Measurements from ENCODE around the gene SIDT2.

Gene SIDT2

GRCh38 chr11:117222991-117223740 is 44.6 kb downstream of the SIDT2 start:
- DNase-seq (ENCODE audit: low read depth) = no peak

GRCh38 chr11:117223741-117224689 is 45.5 kb downstream of the SIDT2 start:
- DNase-seq (ENCODE audit: low read depth) = no peak

DNA sequence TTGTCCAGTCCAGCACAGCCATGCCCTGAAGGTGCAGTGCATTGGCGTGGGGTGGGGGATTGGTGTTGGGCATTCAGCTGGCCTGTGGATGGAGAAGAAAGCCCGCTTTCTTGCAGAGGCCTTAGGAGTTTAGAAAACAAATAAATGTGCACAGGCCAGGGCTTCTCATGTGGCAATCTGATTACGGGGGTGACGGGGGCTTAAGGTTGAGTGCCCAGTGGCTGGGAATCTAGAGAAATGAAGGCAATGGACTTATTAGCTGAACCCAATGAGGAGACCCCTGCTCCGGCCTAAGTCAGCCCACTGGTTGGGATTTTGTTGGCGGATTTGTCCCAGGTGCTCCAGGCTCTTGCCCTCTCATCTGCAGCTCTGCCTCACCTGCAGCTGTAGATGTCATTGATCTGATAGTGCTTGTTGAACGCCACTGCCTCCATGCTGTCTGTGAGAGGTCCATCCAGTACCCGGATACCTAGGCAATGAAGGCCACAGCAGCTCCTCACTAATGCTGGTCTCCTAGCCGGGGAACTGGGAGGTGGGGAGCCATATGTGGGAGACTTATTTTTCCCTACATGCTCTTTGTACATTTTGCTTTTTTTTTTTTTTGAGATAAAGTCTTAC is 47.1 kb downstream of the SIDT2 start:
- DNase-seq (ENCODE audit: low read depth) = no peak

- DNase-seq (ENCODE audit: low read depth) = peak; percentile 56
Observed at GRCh38 chr11:117226388-117227385, 48.1 kb downstream of the SIDT2 start.

- no peak for DNase-seq (ENCODE audit: low read depth)
Observed at GRCh38 chr11:117228091-117228490, 49.5 kb downstream of the SIDT2 start.

GRCh38 chr11:117229411-117229810 is 50.9 kb downstream of the SIDT2 start:
- no peak for DNase-seq (ENCODE audit: low read depth)

- DNase-seq (ENCODE audit: low read depth) = no peak
Observed at GRCh38 chr11:117229931-117230285, 51.4 kb downstream of the SIDT2 start.

DNA sequence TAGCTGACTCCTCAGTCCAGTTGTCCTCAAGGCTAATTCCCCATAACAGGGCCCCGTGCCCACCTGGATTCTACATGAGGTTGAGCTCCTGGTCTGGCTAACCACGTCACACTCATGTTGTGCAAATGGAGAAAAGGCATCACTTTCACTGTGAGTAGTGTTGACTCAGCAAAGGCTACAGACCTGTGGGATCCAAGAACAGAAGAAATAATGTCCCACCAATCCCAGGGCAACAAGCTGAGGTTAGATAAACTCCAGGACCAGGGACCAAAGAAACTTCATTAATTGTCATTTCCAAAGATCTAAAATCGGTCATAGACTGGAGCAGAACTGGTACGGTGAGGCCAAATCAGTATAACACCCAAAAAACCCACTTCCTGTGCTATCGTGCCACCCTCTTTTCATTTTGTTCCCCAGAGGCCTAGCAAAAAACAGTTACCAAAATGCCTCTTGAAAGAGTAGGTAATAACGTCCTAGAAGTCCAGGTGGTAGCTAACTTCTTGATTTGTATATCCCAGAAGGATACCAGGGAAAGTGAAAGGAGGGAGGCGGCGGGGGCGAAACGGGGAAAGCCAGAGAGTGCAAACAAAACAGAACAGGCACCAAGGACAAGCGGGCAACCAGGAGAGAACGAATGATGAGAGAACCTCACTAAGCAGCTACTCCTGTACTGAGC is 51.9 kb downstream of the SIDT2 start:
- DNase-seq (ENCODE audit: low read depth) = no peak

- no peak for DNase-seq (ENCODE audit: low read depth)
Observed at GRCh38 chr11:117230999-117231841, 52.7 kb downstream of the SIDT2 start.

DNA sequence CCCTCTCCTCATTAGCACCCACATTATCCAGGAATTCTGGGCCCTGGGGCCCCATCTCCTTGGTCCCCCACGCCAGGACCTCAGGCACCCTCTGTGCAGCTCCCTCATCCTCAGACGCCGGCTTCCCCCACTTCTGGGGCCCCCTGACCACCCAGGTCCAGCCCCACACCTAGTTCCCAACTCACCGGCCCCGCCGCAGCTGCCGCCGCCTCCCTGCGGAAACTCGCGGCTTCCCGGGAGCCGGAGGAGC is 53.2 kb downstream of the SIDT2 start, which contains the start of gene PCSK7:
Gene PCSK7 (minus strand): TSS at position 232 of the 250 bp plus-strand sequence. CDS start 2,229 bp downstream, outside the sequence.
- no peak for DNase-seq (ENCODE audit: low read depth)

DNA sequence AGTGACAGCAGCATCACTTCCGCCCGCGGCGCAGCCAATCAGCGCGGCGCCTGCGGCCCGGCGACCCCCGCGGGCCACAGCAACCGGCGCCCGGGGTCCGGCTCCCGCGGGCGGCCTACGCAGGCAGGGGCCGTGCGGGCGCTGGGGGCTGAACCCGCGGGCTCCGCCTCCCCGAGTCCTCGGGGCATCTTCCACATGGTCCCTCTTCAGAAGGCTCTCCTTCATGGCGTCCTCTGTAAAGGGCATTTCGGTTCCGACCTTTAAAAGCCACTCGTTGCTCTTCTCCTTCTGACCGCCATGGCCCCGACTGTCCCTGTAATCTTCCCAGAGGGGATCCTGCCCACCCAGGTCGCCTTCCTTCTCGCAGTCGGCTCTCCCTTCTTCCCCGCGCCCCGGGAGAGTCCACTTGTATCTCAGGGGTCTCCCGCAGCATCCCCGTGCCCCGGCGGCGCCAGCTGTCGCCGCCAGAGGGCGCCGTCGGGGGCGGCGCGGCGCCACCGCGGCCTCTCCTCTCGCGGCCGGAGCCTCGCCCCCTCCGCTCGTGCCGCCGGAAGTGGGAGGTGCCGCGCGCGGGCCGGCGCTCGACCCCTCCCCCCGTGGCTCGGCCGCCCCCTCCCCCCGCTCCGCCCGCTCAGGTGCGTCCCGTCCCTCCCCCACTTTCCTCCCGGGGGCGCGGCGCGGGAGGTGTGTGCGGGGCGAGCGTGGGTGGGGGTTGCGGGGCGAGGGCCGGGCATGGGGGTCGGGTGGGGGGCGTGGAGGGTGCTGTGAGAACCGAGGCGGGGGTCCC is 53.7 kb downstream of the SIDT2 start, which contains the start of gene RNF214:
Gene RNF214 (plus strand): TSS at position 580 of the 787 bp plus-strand sequence. CDS start 1,602 bp downstream, outside the sequence.
- peak; percentile 31 for DNase-seq (ENCODE audit: low read depth)

- no peak for DNase-seq (ENCODE audit: low read depth)
Observed at GRCh38 chr11:117232911-117233409, 54.4 kb downstream of the SIDT2 start.

- no peak for DNase-seq (ENCODE audit: low read depth)
Observed at GRCh38 chr11:117238221-117238620, 59.7 kb downstream of the SIDT2 start.

GRCh38 chr11:117239295-117239694 is 60.8 kb downstream of the SIDT2 start:
- DNase-seq (ENCODE audit: low read depth) = peak; percentile 82
